Psoas muscle (tissue), 8 donors: ENCODE measurements around the gene ABCA1. TPM values are rescaled to one million over a fixed set of nuclear protein-coding genes. Genes with fewer than 3 reads are reported as not detected.
"Not testable (repeated sequence)": the region's sequence is repeated elsewhere in the genome, so short reads cannot be mapped to it uniquely, and the experiment has no call there.

ENCODE experiments used
- ATAC-seq, 4 donors: fragments of 200-7000 bp; cut with Tn5 transposase; one replicate each; pipeline ENCODE4 v1.9.1; 2020; ENCODE audit warnings: moderate library complexity in 3 of 4, mild to moderate bottlenecking in 2 of 4
- DNase-seq, 2 donors: peaks; one replicate each; pipeline ENCODE4 v3.0.0-alpha.2; 2020
- H3K27ac ChIP-seq: fragments of 200-600 bp; one replicate; pipeline ENCODE4 v1.8.0; 2022
- H3K27me3 ChIP-seq, 3 donors: fragments of 200-600 bp in 1 of 3; one replicate each; pipeline versions ENCODE4 v1.6.1 to v1.8.0; 2013 to 2022; ENCODE audit warnings: low read length in 2 of 3, mild to moderate bottlenecking in 2 of 3, moderate library complexity in 1 of 3; ENCODE audit not compliant: insufficient read depth in 3 of 3
- H3K36me3 ChIP-seq, 2 donors: fragments of 200-600 bp in 1 of 2; one replicate each; pipeline versions ENCODE4 v1.6.1 to v1.8.0; 2013 to 2022; ENCODE audit warnings: low read depth in 1 of 2, mild to moderate bottlenecking in 1 of 2, moderate library complexity in 1 of 2; ENCODE audit not compliant: insufficient read depth in 1 of 2
- H3K4me1 ChIP-seq: fragments of 200-600 bp; one replicate; pipeline ENCODE4 v1.8.0; 2022
- H3K4me3 ChIP-seq: fragments of 200-600 bp; one replicate; pipeline ENCODE4 v1.8.0; 2022; ENCODE audit warnings: mild to moderate bottlenecking
- H3K9me3 ChIP-seq: fragments of 200-600 bp; one replicate; pipeline ENCODE4 v1.8.0; 2022
- WGBS, 3 donors: extraction: QIAGEN DNeasy Blood & Tissue Kit; methylation state at CpG; one replicate each; pipeline versions ENCODE4 v1.1.6 to v1.1.7; 2013; 5-methylcytosine and 5-hydroxymethylcytosine counted together
- intact Hi-C, 2 donors: fragments of 100-400 bp; cut with DNase I; formaldehyde crosslinking; loops; one replicate each; pipeline versions ENCODE4 v1.11.0 to v1.14.2; 2022
- polyA plus RNA-seq, 3 donors: library from polyadenylated mRNA; stranded (reverse); fragments of 200-250 nt; gene quantifications; one replicate each; pipeline ENCODE4 v1.2.3, GENCODE V29; 2013
- total RNA-seq, 4 donors: library from RNA; stranded (reverse); fragmentation: NEBNext Ultra II Directional in 2 of 4; extraction: Animal tissue kit (Norgen Biotek cat#: 25700) in 2 of 4; gene quantifications; one replicate each; pipeline versions ENCODE4 v1.2.1 to v1.2.4, GENCODE V29; 2021 to 2023
- TF ChIP-seq, protein P1 (sequence below): fragments of 200-600 bp; IDR thresholded peaks from one replicate; pipeline ENCODE4 v1.8.0; 2022; ENCODE audit warnings: antibody characterized with exemption
- donor health status: healthy with polysubstance abuse.
- donor health status: DM: no; HTN: no; CAD: no; lungs with moderate emphysema.
- donor health status: Bipolar disorder and iron deficiency.
- donor health status: healthy.
- donor health status: DM: yes; HTN: yes; CAD: no.
- donor health status: DM: no; HTN: no; CAD: no.
- donor health status: DM: no; HTN: no; CAD: no.
- donor health status: DM: yes; HTN: yes; CAD: no.

The ABCA1 gene
- total and polyA plus RNA-seq, 7 donors: 1.9 to 26.1 (median 8.2) TPM

GRCh38 chr9:104903609-104904008 is 24.3 kb downstream of the ABCA1 start:
- 92 to 95% (median 93%) methylated on average over 8 of the region's 8 CpGs for WGBS, 3 donors
- Histone ChIP-seq H3K27ac (no peak overlapping the region), H3K4me1 (peaks cover 48% of the 10 kb centered on the region), H3K27me3 (no peaks in the 10 kb centered on the region), H3K4me3 (no peak overlapping the region), H3K36me3 (peaks cover 0 to 44% of the 10 kb centered on the region in 2 donors), H3K9me3 (no peaks in the 10 kb centered on the region)
- ATAC-seq (no peak), DNase-seq (no peak)
- TF ChIP-seq, protein P1, sequence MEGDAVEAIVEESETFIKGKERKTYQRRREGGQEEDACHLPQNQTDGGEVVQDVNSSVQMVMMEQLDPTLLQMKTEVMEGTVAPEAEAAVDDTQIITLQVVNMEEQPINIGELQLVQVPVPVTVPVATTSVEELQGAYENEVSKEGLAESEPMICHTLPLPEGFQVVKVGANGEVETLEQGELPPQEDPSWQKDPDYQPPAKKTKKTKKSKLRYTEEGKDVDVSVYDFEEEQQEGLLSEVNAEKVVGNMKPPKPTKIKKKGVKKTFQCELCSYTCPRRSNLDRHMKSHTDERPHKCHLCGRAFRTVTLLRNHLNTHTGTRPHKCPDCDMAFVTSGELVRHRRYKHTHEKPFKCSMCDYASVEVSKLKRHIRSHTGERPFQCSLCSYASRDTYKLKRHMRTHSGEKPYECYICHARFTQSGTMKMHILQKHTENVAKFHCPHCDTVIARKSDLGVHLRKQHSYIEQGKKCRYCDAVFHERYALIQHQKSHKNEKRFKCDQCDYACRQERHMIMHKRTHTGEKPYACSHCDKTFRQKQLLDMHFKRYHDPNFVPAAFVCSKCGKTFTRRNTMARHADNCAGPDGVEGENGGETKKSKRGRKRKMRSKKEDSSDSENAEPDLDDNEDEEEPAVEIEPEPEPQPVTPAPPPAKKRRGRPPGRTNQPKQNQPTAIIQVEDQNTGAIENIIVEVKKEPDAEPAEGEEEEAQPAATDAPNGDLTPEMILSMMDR: no peak
- intact Hi-C loops: loop anchor here in 1 of 2 donors (5.0 kb wide), 1 partner anchor 36 kb away; no protein-coding TSS in a partner anchor

GRCh38 chr9:104900871-104901270 is 27.1 kb downstream of the ABCA1 start:
- intact Hi-C loops: loop anchor here in 1 of 2 donors (5.0 kb wide), 1 partner anchor 34 kb away; no protein-coding TSS in a partner anchor
- ATAC-seq (no peak), DNase-seq (no peak)
- Histone ChIP-seq H3K27ac (no peak overlapping the region), H3K27me3 (no peaks in the 10 kb centered on the region), H3K9me3 (no peaks in the 10 kb centered on the region), H3K36me3 (peaks cover 0 to 51% of the 10 kb centered on the region in 2 donors), H3K4me1 (peaks cover 36% of the 10 kb centered on the region), H3K4me3 (no peak overlapping the region)
- WGBS, 3 donors: 62 to 73% (median 66%) methylated on average over 2 of the region's 2 CpGs
- TF ChIP-seq, protein P1: no peak

- Histone ChIP-seq H3K27ac (no peak overlapping the region), H3K36me3 (peaks cover 0 to 51% of the 10 kb centered on the region in 2 donors), H3K4me1 (peaks cover 36% of the 10 kb centered on the region), H3K9me3 (no peaks in the 10 kb centered on the region), H3K27me3 (no peaks in the 10 kb centered on the region), H3K4me3 (no peak overlapping the region)
- ATAC-seq (no peak), DNase-seq (no peak)
- TF ChIP-seq, protein P1: no peak
- intact Hi-C loops: loop anchor here in 1 of 2 donors (5.0 kb wide), 1 partner anchor 33 kb away; no protein-coding TSS in a partner anchor
- WGBS, 3 donors: 59 to 96% (median 90%) methylated on average over 3 of the region's 3 CpGs
Measured at GRCh38 chr9:104900324-104900723, 27.6 kb downstream of the ABCA1 start.

- WGBS, 3 donors: 69 to 89% (median 88%) methylated on average over 4 of the region's 4 CpGs
- Histone ChIP-seq H3K27ac (no peak overlapping the region), H3K9me3 (no peaks in the 10 kb centered on the region), H3K36me3 (peaks cover 0 to 51% of the 10 kb centered on the region in 2 donors), H3K4me1 (peaks cover 37% of the 10 kb centered on the region), H3K4me3 (no peak overlapping the region), H3K27me3 (no peaks in the 10 kb centered on the region)
- TF ChIP-seq, protein P1: no peak
- intact Hi-C loops: loop anchor here in 1 of 2 donors (5.0 kb wide), 1 partner anchor 33 kb away; no protein-coding TSS in a partner anchor
- DNase-seq: no peak
- no peak for ATAC-seq
Measured at GRCh38 chr9:104899759-104900247, 28.2 kb downstream of the ABCA1 start.

- 94 to 97% (median 95%) methylated on average over 6 of the region's 6 CpGs for WGBS, 3 donors
- intact Hi-C loops, H3K4me3 ChIP-seq, H3K27me3 ChIP-seq, H3K9me3 ChIP-seq, H3K27ac ChIP-seq, ATAC-seq, DNase-seq: not testable (repeated sequence)
- peaks cover 0 to 48% of the 10 kb centered on the region in 2 donors for H3K36me3 ChIP-seq
- H3K4me1 ChIP-seq: peaks cover 39% of the 10 kb centered on the region
Measured at GRCh38 chr9:104898376-104898775, 29.6 kb downstream of the ABCA1 start.
